Common myeloid progenitor, CD34-positive (primary cell): Measurements from ENCODE around the gene CEP131.

Experiments
- CTCF ChIA-PET: fragments of 350-600 bp; sonication (Branson Sonifier 250); formaldehyde crosslinking; loops from one replicate; lab custom pipeline; 2021; ENCODE audit warnings: antibody characterized with exemption; lab: Charles Lee
- POLR2A ChIA-PET: fragments of 350-600 bp; sonication (Branson Sonifier 250); formaldehyde crosslinking; loops from one replicate; lab custom pipeline; 2021; ENCODE audit warnings: antibody characterized with exemption; lab: Charles Lee
- DNase-seq, 3 donors: peaks; one replicate each; pipeline versions ENCODE4 v3.0.0 to v3.0.0-alpha.2; 2013
- H3K27ac ChIP-seq, 2 experiments: 1 replicate in 1 of 2; 2 replicates in 1 of 2; pipeline ENCODE4 v1.7.0; 2013; ENCODE audit warnings: inconsistent platforms in 2 of 2, low read length in 2 of 2, mild to moderate bottlenecking in 2 of 2, low read depth in 1 of 2, moderate library complexity in 1 of 2; ENCODE audit not compliant: severe bottlenecking in 2 of 2, insufficient read depth in 1 of 2, poor library complexity in 1 of 2
- H3K27me3 ChIP-seq, 5 experiments: replicated peaks in 2 of 5; 1 replicate in 3 of 5; 2 replicates in 2 of 5; pipeline versions ENCODE4 v1.6.1 to v1.7.0; 2013; ENCODE audit warnings: low read length in 4 of 5, mild to moderate bottlenecking in 2 of 5, moderate library complexity in 2 of 5, inconsistent platforms in 1 of 5; ENCODE audit not compliant: insufficient read depth in 5 of 5, control insufficient read depth in 4 of 5
- H3K36me3 ChIP-seq, 4 experiments: 1 replicate in 2 of 4; 2 replicates in 2 of 4; pipeline versions ENCODE4 v1.6.1 to v1.7.0; 2013; ENCODE audit warnings: low read length in 3 of 4, control low read depth in 1 of 4, mild to moderate bottlenecking in 1 of 4; ENCODE audit not compliant: control insufficient read depth in 4 of 4, insufficient read depth in 4 of 4
- H3K4me1 ChIP-seq, 4 experiments: 1 replicate in 3 of 4; 2 replicates in 1 of 4; pipeline versions ENCODE4 v1.6.1 to v1.7.1; 2013; ENCODE audit warnings: low read length in 3 of 4, mild to moderate bottlenecking in 3 of 4, control low read depth in 1 of 4, inconsistent platforms in 1 of 4, moderate library complexity in 1 of 4; ENCODE audit not compliant: control insufficient read depth in 4 of 4, insufficient read depth in 4 of 4; ENCODE audit errors: control extremely low read depth in 1 of 4
- H3K4me3 ChIP-seq, 7 experiments: 1 replicate in 4 of 7; 2 replicates in 3 of 7; pipeline versions ENCODE4 v1.5.1 to v1.7.0; 2013; ENCODE audit warnings: mild to moderate bottlenecking in 7 of 7, low read length in 6 of 7, moderate library complexity in 6 of 7, inconsistent platforms in 2 of 7, low read depth in 2 of 7, control low read depth in 1 of 7; ENCODE audit not compliant: insufficient read depth in 4 of 7, control insufficient read depth in 1 of 7; ENCODE audit errors: extremely low read depth in 1 of 7
- H3K9me3 ChIP-seq, 5 experiments: 1 replicate in 4 of 5; 2 replicates in 1 of 5; pipeline versions ENCODE4 v1.6.1 to v1.7.1; 2013; ENCODE audit warnings: low read length in 4 of 5, mild to moderate bottlenecking in 2 of 5, inconsistent platforms in 1 of 5, low read depth in 1 of 5, moderate library complexity in 1 of 5; ENCODE audit not compliant: control insufficient read depth in 4 of 5, insufficient read depth in 2 of 5; ENCODE audit errors: control extremely low read depth in 1 of 5
- WGBS: methylation state at CpG from one replicate; pipeline ENCODE4 v1.1.5; 2013; ENCODE audit not compliant: insufficient coverage; 5-methylcytosine and 5-hydroxymethylcytosine counted together

CEP131 gene

GRCh38 chr17:81189016-81189415, 33.7 kb downstream of the CEP131 start:
- Histone ChIP-seq H3K27me3 (peaks cover 0 to 13% (median 0%) of the 10 kb centered on the region in 5 experiments), H3K27ac (no peak overlapping the region), H3K9me3 (no peaks in the 10 kb centered on the region), H3K36me3 (peaks cover 0 to 40% (median 18%) of the 10 kb centered on the region in 4 experiments), H3K4me3 (no peak overlapping the region), H3K4me1 (no peaks in the 10 kb centered on the region)
- ChIA-PET POLR2A (interaction anchor here (0.6 to 0.7 kb wide), 2 partner anchors 15 to 49 kb away, joined by 3 to 4 read pairs; no protein-coding TSS in a partner anchor), CTCF (interaction anchor here (1.3 kb wide), 1 partner anchor 47 kb away, joined by 4 read pairs; no protein-coding TSS in a partner anchor)
- no peak for DNase-seq
- 94% methylated on average over 2 of the region's 7 CpGs for WGBS

DNA sequence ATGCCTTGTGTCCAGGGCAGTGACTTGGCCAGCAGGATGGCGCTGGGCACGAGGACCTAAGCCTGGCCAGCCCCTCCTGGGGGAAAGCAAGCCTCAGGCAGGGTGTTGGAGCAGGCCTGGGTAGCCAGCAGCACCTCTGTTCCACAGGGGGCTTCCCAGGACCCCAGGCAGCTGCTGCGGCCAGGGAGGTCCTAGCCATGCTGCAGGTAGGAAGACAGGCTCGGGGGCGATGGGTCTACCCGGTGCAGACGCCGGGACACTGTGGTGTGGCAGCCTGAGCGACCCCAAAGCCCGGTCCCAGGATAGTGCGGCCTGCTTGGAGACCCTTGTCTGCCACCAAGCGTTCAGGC, 34.3 kb downstream of the CEP131 start:
- no peaks in the 10 kb centered on the region for H3K9me3 ChIP-seq
- no peak for DNase-seq
- POLR2A ChIA-PET, result interaction anchor here (0.6 kb wide), 1 partner anchor 14 kb away, joined by 3 read pairs; no protein-coding TSS in a partner anchor
- peaks cover 0 to 35% (median 17%) of the 10 kb centered on the region in 4 experiments for H3K36me3 ChIP-seq
- H3K27ac ChIP-seq, result no peak overlapping the region
- H3K4me3 ChIP-seq, result no peak overlapping the region
- no peaks in the 10 kb centered on the region for H3K4me1 ChIP-seq
- peaks cover 0 to 18% (median 0%) of the 10 kb centered on the region in 5 experiments for H3K27me3 ChIP-seq
- CTCF ChIA-PET, result interaction anchor here (2.5 kb wide), 1 partner anchor 10 kb away, joined by 6 read pairs; no protein-coding TSS in a partner anchor
- 98% methylated on average over 11 of the region's 12 CpGs for WGBS

DNA sequence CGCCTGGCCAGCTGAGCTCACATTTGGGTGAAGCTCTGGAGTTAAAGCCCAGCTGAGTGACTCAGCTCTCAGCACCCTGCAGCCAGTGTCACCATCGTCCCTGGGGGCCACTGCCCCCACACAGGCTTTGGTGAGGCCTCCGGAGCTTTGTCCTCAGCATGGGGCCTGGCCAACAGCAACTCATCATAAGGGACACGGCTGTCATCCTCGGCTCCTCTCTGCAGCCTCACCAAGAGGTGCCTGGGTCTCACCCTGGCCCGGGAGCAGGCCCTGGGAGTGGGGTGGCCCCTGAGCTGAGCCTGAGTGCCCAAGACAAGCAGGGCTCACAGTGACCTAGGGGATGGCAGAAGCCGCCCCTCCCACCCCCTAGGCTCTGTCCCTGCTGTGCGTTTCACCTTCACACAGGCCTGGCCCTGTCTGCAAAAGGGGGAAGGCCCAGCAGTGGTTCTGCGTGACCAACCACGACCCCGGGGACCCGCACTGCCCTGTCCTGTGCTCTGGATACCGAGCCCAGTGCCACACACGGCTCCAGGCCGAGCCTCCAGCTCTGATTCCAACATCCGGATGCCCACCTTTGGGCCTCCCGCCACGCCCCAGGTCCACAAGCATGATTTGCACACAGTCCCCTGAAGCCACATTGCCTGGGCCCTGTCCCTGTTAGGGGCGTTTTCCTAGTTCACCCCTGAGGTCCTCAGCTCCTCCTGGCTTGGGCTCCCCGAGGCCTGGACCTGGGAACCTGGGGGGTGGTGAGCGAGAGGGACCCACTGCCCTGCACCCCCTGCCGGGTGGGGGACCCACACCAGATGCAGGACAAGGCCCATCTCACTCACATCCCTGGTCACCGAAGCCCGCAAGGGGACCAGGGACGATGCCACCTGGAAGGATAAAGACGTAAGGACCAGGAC, 34.9 kb downstream of the CEP131 start:
- POLR2A ChIA-PET, result no interaction called here
- H3K9me3 ChIP-seq, result no peaks in the 10 kb centered on the region
- no peaks in the 10 kb centered on the region for H3K4me1 ChIP-seq
- CTCF ChIA-PET, result interaction anchor here (2.3 to 2.5 kb wide), 2 partner anchors 10 to 44 kb away, joined by 6 to 8 read pairs; no protein-coding TSS in a partner anchor
- 96% methylated on average over 23 of the region's 26 CpGs for WGBS
- H3K27me3 ChIP-seq, result peaks cover 0 to 22% (median 0%) of the 10 kb centered on the region in 5 experiments
- no peak overlapping the region for H3K4me3 ChIP-seq
- H3K36me3 ChIP-seq, result peaks cover 0 to 30% (median 15%) of the 10 kb centered on the region in 4 experiments
- no peak for DNase-seq
- H3K27ac ChIP-seq, result no peak overlapping the region

- Histone ChIP-seq H3K27me3 (peaks cover 0 to 22% (median 0%) of the 10 kb centered on the region in 5 experiments), H3K36me3 (peaks cover 0 to 30% (median 14%) of the 10 kb centered on the region in 4 experiments), H3K27ac (no peak overlapping the region), H3K4me1 (no peaks in the 10 kb centered on the region), H3K4me3 (no peak overlapping the region), H3K9me3 (no peaks in the 10 kb centered on the region)
- over 99% methylated on average over 11 of the region's 11 CpGs for WGBS
- no peak for DNase-seq
- ChIA-PET CTCF (interaction anchor here (2.3 to 2.5 kb wide), 2 partner anchors 11 to 44 kb away, joined by 6 to 8 read pairs; no protein-coding TSS in a partner anchor), POLR2A (no interaction called here)
Observed at GRCh38 chr17:81187120-81187519, 35.6 kb downstream of the CEP131 start.

- Histone ChIP-seq H3K27me3 (peaks cover 0 to 22% (median 0%) of the 10 kb centered on the region in 5 experiments), H3K27ac (no peak overlapping the region), H3K4me1 (no peaks in the 10 kb centered on the region), H3K4me3 (no peak overlapping the region), H3K9me3 (no peaks in the 10 kb centered on the region), H3K36me3 (peaks cover 0 to 21% (median 9%) of the 10 kb centered on the region in 4 experiments)
- DNase-seq, result no peak
- ChIA-PET CTCF (interaction anchor here (1.4 to 2.5 kb wide), 3 partner anchors 12 to 45 kb away, joined by 3 to 8 read pairs (median 6); no protein-coding TSS in a partner anchor), POLR2A (no interaction called here)
- WGBS, result 97% methylated on average over 5 of the region's 7 CpGs
Observed at GRCh38 chr17:81186203-81186602, 36.6 kb downstream of the CEP131 start.

GRCh38 chr17:81184555-81184954, 38.2 kb downstream of the CEP131 start:
- Histone ChIP-seq H3K27ac (no peak overlapping the region), H3K9me3 (no peaks in the 10 kb centered on the region), H3K4me1 (no peaks in the 10 kb centered on the region), H3K4me3 (no peak overlapping the region), H3K27me3 (peaks cover 0 to 22% (median 0%) of the 10 kb centered on the region in 5 experiments), H3K36me3 (peaks cover 0 to 10% (median 6%) of the 10 kb centered on the region in 4 experiments)
- ChIA-PET CTCF (interaction anchor here (1.2 kb wide), 1 partner anchor 16 kb away, joined by 3 read pairs; no protein-coding TSS in a partner anchor), POLR2A (no interaction called here)
- 56% methylated on average over 12 of the region's 15 CpGs for WGBS
- no peak for DNase-seq
